ENCODE data around the gene GGT6.

- TF ChIP-seq POLR2A (IDR thresholded peaks at IDR 0.05) (no peak), POLR2AphosphoS5 (IDR thresholded peaks at IDR 0.05) (no peak)
These were observed 33.2 kb downstream of the GGT6 start for GRCh38 chr17:4527134-4527533.
